ENCODE data around the gene NHERF1.

GRCh38 chr17:74769856-74770497, 21.5 kb downstream of the NHERF1 start:
- TF ChIP-seq CTCF (conservative IDR thresholded peaks at IDR 0.05; ENCODE audit: low read depth, low read length) (no peak), EZH2 (IDR thresholded peaks at IDR 0.05; ENCODE audit: low read length, unreplicated experiment) (no peak), EZH2phosphoT487 (IDR thresholded peaks at IDR 0.05; ENCODE audit: borderline replicate concordance, low read length) (no peak)
